Activated T-helper 2 cell treated with anti-CD3 and anti-CD28 coated beads, Interferon-gamma antibody, Interleukin-2, Interleukin-4, amounts not matched to agents 10 μg/mL and 5 μg/mL and 100 μg/mL, durations not matched to agents 14 hours and 24 hours and 36 hours (primary cell): ENCODE data around the gene CIB1. TPM values are rescaled to one million over a fixed set of nuclear protein-coding genes. Genes with fewer than 3 reads are reported as not detected.

Experiments
- DNase-seq: peaks from one replicate; pipeline ENCODE4 v3.0.0; 2021; ENCODE audit warnings: low spot score
- H3K27ac Mint-ChIP-seq: one replicate; pipeline ENCODE4 v1.8.0; 2021; ENCODE audit warnings: mixed read lengths
- H3K27me3 Mint-ChIP-seq: one replicate; pipeline ENCODE4 v1.8.0; 2021; ENCODE audit warnings: low read depth, mixed read lengths
- H3K36me3 Mint-ChIP-seq: one replicate; pipeline ENCODE4 v1.8.0; 2021; ENCODE audit warnings: low read depth, mixed read lengths
- H3K4me1 Mint-ChIP-seq: one replicate; pipeline ENCODE4 v1.8.0; 2021; ENCODE audit warnings: low read depth, mixed read lengths
- H3K4me3 Mint-ChIP-seq: one replicate; pipeline ENCODE4 v1.8.0; 2021; ENCODE audit warnings: low read depth, mild to moderate bottlenecking, moderate library complexity, mixed read lengths
- H3K9me3 Mint-ChIP-seq: one replicate; pipeline ENCODE4 v1.8.0; 2021; ENCODE audit warnings: mixed read lengths
- intact Hi-C: fragments of 100-400 bp; cut with micrococcal nuclease; formaldehyde crosslinking; loops from one replicate; pipeline ENCODE4 v1.15.1; 2023
- total RNA-seq: library from RNA; stranded (reverse); gene quantifications from 2 replicates; pipeline ENCODE4 v1.2.3, GENCODE V29; 2022

The CIB1 gene
- total RNA-seq, 1 donor from 2014 or later: 162 TPM

DNA sequence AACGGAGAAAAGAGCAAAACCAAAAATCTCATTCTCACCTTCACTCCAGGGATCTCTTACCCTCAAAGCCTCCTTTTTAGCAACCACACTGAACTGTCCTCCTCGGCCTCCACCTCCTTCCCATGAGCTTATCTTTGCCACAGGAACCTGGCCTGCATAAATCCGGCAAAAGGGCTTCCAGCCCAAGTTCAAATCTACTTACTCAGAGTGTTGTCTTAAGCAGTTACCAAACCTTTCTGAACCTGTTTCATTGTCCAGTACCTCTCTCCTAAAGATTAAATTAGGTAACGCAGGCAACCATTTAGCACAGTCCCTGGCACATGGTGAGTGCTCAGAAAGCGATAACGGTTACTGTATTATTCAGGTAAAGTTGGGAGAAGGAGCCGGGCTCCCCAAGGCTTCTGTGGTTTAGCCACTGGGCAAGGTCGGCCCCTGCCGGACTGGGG lies 777 bp downstream of the CIB1 start:
- Mint-ChIP-seq H3K4me3 (peak overlapping the region; percentile 92), H3K4me1 (peaks cover 35% of the 10 kb centered on the region), H3K27ac (peak overlapping the region; percentile 86), H3K36me3 (peaks cover 52% of the 10 kb centered on the region), H3K9me3 (no peaks in the 10 kb centered on the region), H3K27me3 (no peaks in the 10 kb centered on the region)
- DNase-seq: no peak
- intact Hi-C loops: loop anchor here (5.0 to 10.0 kb wide), 4 partner anchors 59 to 702 kb away; partner anchors contain the start of genes HDDC3 and UNC45A

DNA sequence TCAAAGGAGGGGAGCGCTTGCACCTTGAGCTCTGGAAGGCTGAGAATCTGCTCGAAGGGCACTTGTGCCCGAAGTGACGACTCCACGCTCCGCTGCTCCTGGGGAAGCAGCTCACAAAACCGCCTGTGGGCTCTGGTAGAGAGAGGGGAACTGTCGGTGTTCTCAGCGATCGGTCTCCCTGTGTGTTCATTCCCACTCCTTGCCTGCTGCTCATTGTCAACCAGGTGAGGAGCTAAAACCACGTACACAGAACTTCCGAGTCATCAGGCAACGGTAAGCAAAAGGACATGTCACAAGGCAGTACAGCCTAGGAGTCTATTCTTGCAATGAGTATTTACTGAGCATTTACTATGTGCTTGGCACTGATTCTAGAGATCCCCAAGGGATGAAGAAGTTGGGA lies 1.5 kb downstream of the CIB1 start:
- Mint-ChIP-seq H3K9me3 (no peaks in the 10 kb centered on the region), H3K36me3 (peaks cover 52% of the 10 kb centered on the region), H3K27ac (peak overlapping the region; percentile 86), H3K4me3 (peak overlapping the region; percentile 92), H3K27me3 (no peaks in the 10 kb centered on the region), H3K4me1 (peaks cover 35% of the 10 kb centered on the region)
- intact Hi-C loops: loop anchor here (5.0 to 10.0 kb wide), 4 partner anchors 60 to 703 kb away; partner anchors contain the start of genes HDDC3 and UNC45A
- no peak for DNase-seq

DNA sequence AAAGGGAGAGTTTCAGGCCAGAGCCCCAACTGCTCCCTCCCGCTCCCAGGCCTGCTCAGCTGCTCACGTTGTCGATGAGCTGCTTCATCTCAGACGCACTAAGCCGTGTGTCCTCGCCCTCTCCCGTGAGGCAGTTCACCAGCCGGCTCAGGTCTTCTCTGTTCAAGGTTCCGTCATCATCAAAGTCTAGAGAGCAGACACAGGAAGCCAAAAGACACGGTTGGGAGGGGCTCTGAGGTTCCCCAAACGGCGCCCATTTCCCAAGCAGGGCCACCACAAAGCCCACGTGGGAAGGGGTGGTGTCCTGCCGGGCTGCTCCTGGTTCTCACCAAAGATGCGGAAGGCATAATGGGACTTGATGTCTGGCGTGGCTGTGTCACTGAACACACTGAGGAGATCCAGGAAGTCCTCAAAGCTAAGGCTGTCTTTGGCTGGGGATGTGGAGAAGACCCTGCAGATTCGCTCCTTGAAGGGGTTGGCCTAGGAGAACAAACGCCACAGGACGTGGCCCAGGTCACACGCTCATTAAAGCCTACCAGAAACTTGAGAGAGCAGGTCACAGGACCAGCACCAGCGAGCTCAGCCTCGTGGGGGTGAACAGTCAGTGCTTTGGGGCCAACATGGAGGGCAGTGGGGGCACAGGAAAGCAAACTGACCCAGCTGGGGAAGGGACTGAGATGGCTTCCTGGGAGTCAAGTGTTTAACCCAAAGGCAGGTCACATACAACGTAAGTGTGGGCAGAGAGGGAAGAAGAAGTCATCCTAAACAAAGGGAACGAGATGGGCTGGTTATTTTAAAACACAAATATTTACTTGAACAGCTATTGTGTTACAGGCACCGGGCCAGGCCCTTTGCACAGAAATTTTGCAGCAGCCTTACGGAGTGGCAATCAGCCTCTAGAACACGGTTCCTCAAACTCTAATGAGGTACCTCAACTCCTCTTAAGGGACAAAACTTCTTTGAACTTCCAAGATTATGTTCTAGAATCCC lies 2.4 kb downstream of the CIB1 start:
- H3K4me1 Mint-ChIP-seq: peaks cover 35% of the 10 kb centered on the region
- peak overlapping the region; percentile 92 for H3K4me3 Mint-ChIP-seq
- peak; percentile 77 for DNase-seq
- H3K27ac Mint-ChIP-seq: peak overlapping the region; percentile 86
- intact Hi-C loops: loop anchor here (5.0 to 10.0 kb wide), 4 partner anchors 61 to 703 kb away; partner anchors contain the start of genes HDDC3 and UNC45A
- H3K9me3 Mint-ChIP-seq: no peaks in the 10 kb centered on the region
- H3K27me3 Mint-ChIP-seq: no peaks in the 10 kb centered on the region
- H3K36me3 Mint-ChIP-seq: peaks cover 48% of the 10 kb centered on the region

DNA sequence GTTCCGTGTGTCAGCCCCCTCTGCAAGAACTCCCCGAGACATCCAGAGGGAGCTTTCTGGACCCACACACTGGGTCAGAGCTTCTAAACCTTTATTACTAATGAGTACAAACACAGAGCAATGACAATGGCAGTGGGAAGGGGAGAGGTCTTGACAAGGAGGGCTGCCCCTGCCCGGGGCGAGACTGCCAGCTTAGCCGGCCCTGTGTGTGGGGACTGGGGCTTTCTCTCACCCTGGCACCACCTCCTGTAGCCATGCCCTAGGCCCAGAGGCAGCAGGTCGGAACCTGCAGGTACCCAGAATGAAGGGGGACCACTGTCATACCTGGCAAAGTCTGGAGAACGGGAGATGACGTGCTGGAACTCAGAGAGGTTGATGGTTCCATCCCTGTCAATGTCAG lies 3.1 kb downstream of the CIB1 start:
- H3K27me3 Mint-ChIP-seq: no peaks in the 10 kb centered on the region

DNA sequence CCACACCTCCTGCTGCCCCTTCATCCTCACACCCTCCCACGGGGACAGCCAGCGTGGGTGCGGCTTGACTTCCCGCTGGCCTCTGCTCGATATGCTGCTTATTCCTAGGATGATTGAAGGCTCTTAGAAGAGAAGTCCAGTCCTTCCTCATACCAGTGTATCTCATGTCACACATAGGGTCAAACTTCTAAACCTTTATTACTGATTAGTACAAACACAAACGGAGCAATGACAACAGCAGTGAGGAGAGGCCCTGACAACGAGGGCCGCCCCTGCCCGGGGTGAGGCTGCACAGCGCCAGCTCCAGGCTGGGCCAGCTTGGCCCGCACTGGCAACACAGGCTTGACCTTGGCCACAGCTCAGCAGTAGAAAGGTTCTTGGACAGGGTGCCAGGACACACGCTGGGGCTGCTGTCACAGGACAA lies 3.7 kb downstream of the CIB1 start:
- no peak for DNase-seq
- Mint-ChIP-seq H3K4me3 (peak overlapping the region; percentile 92), H3K36me3 (peaks cover 46% of the 10 kb centered on the region), H3K27me3 (no peaks in the 10 kb centered on the region), H3K4me1 (peaks cover 34% of the 10 kb centered on the region), H3K27ac (peak overlapping the region; percentile 82), H3K9me3 (no peaks in the 10 kb centered on the region)
- intact Hi-C loops: loop anchor here (5.0 to 10.0 kb wide), 4 partner anchors 62 to 705 kb away; partner anchors contain the start of genes HDDC3 and UNC45A

More for the DNA sequence above, 3.1 kb downstream of the CIB1 start:
- peaks cover 35% of the 10 kb centered on the region for H3K4me1 Mint-ChIP-seq
- no peak for DNase-seq
- intact Hi-C loops: loop anchor here (5.0 to 10.0 kb wide), 4 partner anchors 62 to 704 kb away; partner anchors contain the start of genes HDDC3 and UNC45A
- peak overlapping the region; percentile 82 for H3K27ac Mint-ChIP-seq
- peak overlapping the region; percentile 92 for H3K4me3 Mint-ChIP-seq
- peaks cover 46% of the 10 kb centered on the region for H3K36me3 Mint-ChIP-seq
- no peaks in the 10 kb centered on the region for H3K9me3 Mint-ChIP-seq

DNA sequence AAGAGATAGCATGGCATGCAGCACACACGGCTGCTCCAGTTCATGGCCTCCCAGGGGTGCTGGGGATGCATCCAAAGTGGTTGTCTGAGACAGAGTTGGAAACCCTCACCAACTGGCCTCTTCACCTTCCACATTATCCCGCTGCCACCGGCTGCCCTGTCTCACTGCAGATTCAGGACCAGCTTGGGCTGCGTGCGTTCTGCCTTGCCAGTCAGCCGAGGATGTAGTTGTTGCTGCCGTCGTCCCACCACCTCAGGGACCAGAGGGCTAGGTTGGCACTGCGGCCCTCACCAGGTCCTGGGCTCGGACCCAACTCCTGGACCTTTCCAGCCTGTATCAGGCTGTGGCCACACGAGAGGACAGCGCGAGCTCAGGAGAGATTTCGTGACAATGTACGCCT lies 4.8 kb downstream of the CIB1 start:
- H3K27me3 Mint-ChIP-seq: no peaks in the 10 kb centered on the region
- DNase-seq: no peak
- H3K27ac Mint-ChIP-seq: no peak overlapping the region
- H3K9me3 Mint-ChIP-seq: no peaks in the 10 kb centered on the region
- intact Hi-C loops: no loop called here
- H3K4me1 Mint-ChIP-seq: peaks cover 29% of the 10 kb centered on the region
- H3K36me3 Mint-ChIP-seq: peaks cover 46% of the 10 kb centered on the region
- H3K4me3 Mint-ChIP-seq: no peak overlapping the region

DNA sequence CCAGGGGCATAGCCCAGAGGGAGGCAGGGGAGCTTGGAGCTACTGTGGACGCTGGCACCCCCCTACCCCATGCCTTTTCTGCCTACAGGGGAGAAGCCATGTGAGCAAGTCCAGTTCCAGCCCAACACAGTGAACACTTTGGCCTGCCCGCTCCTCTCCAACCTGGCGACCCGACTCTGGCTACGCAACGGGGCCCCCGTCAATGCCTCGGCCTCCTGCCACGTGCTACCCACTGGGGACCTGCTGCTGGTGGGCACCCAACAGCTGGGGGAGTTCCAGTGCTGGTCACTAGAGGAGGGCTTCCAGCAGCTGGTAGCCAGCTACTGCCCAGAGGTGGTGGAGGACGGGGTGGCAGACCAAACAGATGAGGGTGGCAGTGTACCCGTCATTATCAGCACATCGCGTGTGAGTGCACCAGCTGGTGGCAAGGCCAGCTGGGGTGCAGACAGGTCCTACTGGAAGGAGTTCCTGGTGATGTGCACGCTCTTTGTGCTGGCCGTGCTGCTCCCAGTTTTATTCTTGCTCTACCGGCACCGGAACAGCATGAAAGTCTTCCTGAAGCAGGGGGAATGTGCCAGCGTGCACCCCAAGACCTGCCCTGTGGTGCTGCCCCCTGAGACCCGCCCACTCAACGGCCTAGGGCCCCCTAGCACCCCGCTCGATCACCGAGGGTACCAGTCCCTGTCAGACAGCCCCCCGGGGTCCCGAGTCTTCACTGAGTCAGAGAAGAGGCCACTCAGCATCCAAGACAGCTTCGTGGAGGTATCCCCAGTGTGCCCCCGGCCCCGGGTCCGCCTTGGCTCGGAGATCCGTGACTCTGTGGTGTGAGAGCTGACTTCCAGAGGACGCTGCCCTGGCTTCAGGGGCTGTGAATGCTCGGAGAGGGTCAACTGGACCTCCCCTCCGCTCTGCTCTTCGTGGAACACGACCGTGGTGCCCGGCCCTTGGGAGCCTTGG lies 5.6 kb downstream of the CIB1 start:
- H3K27ac Mint-ChIP-seq: no peak overlapping the region
- H3K27me3 Mint-ChIP-seq: no peaks in the 10 kb centered on the region
- H3K36me3 Mint-ChIP-seq: peaks cover 46% of the 10 kb centered on the region
- no peak overlapping the region for H3K4me3 Mint-ChIP-seq
- DNase-seq: no peak
- peaks cover 29% of the 10 kb centered on the region for H3K4me1 Mint-ChIP-seq
- no peaks in the 10 kb centered on the region for H3K9me3 Mint-ChIP-seq
- intact Hi-C loops: no loop called here

DNA sequence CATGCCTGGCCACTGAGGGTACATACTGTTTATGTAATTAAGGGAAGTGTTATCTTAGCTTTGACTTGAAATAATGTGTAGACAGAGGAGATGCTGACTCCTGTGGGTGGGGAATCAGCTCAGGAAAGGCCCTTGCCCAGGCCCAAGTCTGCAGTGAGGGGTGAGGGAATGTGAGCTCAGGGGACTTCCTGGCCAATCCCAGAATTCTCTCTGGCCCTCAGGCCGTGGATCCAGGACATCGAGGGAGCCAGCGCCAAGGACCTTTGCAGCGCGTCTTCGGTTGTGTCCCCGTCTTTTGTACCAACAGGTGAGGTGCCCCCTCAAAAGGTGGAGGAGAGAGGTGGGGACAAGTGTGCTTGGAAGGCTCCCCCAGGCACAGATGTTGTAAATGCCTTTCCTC lies 6.4 kb downstream of the CIB1 start:
- H3K27me3 Mint-ChIP-seq: no peaks in the 10 kb centered on the region
- H3K4me1 Mint-ChIP-seq: peaks cover 25% of the 10 kb centered on the region
- intact Hi-C loops: no loop called here

DNA sequence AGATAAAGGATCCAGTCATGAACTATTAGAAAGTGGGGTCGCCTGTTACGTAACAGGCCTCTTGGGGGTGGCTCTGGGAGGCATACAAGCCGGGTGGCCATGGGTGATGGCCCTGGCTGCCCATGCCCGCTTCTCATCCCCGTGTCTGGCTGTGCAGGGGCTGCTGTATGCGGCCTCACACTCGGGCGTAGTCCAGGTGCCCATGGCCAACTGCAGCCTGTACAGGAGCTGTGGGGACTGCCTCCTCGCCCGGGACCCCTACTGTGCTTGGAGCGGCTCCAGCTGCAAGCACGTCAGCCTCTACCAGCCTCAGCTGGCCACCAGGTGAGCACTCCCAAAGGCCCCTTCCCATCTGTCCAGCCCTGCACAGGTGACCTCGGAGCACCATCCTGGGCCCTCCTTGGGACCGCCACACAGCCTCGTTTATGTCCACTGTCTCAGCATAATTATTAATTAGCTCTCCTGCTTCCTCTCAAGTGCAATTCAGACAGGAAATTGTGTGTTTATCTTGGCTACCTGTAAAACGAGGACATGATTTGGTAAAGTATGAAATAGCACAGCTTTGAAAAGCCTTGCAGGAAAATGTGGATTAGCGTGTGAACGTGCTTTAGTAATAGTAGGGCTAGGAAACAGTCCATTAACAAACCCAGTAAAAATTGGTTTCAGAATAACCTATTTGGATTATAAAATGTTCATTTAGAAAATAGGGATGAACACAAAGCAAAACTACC lies 8.1 kb downstream of the CIB1 start:
- Mint-ChIP-seq H3K27me3 (no peaks in the 10 kb centered on the region), H3K4me3 (no peak overlapping the region), H3K27ac (no peak overlapping the region), H3K4me1 (peaks cover 10% of the 10 kb centered on the region), H3K36me3 (peaks cover 31% of the 10 kb centered on the region), H3K9me3 (no peaks in the 10 kb centered on the region)
- intact Hi-C loops: no loop called here
- DNase-seq: no peak

More for the DNA sequence above, 6.4 kb downstream of the CIB1 start:
- Mint-ChIP-seq H3K4me3 (no peak overlapping the region), H3K36me3 (peaks cover 40% of the 10 kb centered on the region), H3K27ac (no peak overlapping the region), H3K9me3 (no peaks in the 10 kb centered on the region)
- no peak for DNase-seq

DNA sequence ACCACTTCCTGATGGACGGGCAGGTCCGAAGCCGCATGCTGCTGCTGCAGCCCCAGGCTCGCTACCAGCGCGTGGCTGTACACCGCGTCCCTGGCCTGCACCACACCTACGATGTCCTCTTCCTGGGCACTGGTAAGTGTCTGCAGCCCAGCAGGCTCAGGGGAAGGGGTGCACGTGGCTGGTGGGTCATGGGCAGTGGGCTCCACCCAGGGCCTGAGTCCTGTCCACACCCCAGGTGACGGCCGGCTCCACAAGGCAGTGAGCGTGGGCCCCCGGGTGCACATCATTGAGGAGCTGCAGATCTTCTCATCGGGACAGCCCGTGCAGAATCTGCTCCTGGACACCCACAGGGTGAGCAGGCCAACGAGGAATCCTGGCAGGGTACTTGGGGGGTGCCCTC lies 8.7 kb downstream of the CIB1 start:
- DNase-seq: no peak
- intact Hi-C loops: no loop called here
- peaks cover 25% of the 10 kb centered on the region for H3K36me3 Mint-ChIP-seq
- H3K4me1 Mint-ChIP-seq: peaks cover 4% of the 10 kb centered on the region
- no peak overlapping the region for H3K27ac Mint-ChIP-seq
- H3K27me3 Mint-ChIP-seq: no peaks in the 10 kb centered on the region
- no peak overlapping the region for H3K4me3 Mint-ChIP-seq
- no peaks in the 10 kb centered on the region for H3K9me3 Mint-ChIP-seq

DNA sequence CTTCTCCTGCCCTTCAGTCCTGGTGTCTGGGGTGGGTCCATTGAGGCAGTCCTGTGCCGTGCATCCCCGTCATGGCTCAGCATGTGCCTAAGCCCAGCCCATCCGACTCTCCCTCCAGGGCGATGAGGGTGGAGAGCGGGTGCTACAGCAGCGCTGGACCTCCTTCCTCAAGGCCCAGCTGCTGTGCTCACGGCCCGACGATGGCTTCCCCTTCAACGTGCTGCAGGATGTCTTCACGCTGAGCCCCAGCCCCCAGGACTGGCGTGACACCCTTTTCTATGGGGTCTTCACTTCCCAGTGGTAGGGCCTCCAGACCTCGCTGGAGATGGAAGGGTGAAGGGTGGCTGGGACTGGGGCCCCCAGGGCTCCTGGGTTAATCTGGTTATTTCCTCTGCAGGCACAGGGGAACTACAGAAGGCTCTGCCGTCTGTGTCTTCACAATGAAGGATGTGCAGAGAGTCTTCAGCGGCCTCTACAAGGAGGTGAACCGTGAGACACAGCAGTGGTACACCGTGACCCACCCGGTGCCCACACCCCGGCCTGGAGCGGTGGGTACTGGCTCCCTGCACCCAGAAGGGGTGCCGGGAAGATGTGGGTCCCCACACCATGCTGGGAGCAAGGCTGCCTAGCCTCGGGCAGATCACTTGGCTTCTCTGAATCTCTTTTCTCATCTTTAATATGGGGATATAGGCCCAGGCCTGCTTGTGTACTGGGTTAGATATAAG lies 10.1 kb downstream of the CIB1 start:
- no peak for DNase-seq
- intact Hi-C loops: no loop called here
- no peaks in the 10 kb centered on the region for H3K27me3 Mint-ChIP-seq
- no peaks in the 10 kb centered on the region for H3K9me3 Mint-ChIP-seq
- no peak overlapping the region for H3K4me3 Mint-ChIP-seq
- H3K36me3 Mint-ChIP-seq: peaks cover 15% of the 10 kb centered on the region
- peaks cover 7% of the 10 kb centered on the region for H3K4me1 Mint-ChIP-seq
- no peak overlapping the region for H3K27ac Mint-ChIP-seq
